GM18858 (cell line): Measurements from ENCODE around the gene NHERF2.

Experiments used
- ATAC-seq: cut with Tn5 transposase; IDR thresholded peaks from one replicate; pipeline ENCODE4 v1.9.1; 2021; ENCODE audit not compliant: unreplicated experiment

The NHERF2 gene

DNA sequence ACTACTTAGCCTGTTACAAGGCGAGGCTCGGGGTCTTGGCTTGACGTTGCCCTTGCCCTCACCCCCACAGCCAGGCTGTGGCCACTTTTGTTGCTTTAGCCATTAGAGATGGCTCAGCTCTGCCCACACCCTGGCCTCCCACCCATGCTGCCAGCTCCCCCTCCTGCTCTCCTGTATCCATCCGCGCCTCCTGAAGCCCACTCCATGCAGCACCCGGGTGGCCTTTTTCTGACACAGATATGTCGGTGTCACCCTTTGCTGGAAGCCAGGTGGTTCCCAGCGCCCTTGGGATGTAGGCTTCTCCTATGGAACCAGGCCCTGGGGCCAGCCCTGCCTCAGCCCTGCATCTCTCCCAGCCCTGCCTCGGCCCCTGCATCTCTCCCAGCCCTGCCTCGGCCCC, 30.7 kb downstream of the NHERF2 start:
- ATAC-seq = no peak

- ATAC-seq = no peak
Measured at GRCh38 chr16:2058420-2058819, 31.7 kb downstream of the NHERF2 start.

- ATAC-seq = no peak
Measured at GRCh38 chr16:2058872-2059271, 32.2 kb downstream of the NHERF2 start.

GRCh38 chr16:2060346-2060745, 33.6 kb downstream of the NHERF2 start:
- no peak for ATAC-seq

DNA sequence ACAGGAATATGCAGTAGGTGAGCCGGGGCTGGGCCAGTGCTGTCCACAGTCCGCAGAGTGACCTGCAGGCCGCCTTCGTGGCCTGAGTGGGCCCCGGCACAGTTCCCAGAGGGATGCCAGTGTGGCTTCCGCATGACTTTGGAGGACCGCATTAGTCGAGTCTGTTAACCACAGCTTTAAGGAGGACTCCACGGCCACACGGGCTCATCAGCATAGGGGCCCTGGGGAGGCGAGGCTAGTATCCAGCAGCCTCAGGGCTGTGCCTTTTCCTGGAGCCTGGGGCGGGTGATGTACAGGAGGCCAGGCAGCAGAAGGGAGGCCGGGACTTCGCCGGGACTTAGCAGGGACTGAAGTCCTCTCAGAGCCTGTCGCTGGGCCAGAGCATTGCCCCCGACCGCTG, 34.3 kb downstream of the NHERF2 start:
- no peak for ATAC-seq

DNA sequence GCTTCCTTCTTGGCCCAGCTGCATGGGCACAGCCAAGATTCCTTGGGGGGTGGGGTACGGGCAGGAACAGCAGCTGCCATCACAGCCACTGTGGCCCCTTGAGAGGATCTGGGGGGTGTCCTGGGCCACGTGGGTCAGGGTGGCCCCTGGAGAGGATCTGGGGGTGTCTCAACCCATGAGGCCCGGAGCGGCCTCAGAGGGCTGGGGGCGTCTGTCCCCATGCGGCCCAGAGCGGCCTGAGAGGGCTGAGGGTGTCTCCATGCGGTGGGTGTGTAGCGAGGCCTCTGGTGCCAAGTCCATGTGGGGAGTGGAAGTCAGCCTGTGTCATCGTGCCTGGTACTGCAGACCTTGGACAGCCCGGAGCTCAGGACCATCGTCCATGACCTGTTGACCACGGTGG, 34.8 kb downstream of the NHERF2 start:
- ATAC-seq = no peak

DNA sequence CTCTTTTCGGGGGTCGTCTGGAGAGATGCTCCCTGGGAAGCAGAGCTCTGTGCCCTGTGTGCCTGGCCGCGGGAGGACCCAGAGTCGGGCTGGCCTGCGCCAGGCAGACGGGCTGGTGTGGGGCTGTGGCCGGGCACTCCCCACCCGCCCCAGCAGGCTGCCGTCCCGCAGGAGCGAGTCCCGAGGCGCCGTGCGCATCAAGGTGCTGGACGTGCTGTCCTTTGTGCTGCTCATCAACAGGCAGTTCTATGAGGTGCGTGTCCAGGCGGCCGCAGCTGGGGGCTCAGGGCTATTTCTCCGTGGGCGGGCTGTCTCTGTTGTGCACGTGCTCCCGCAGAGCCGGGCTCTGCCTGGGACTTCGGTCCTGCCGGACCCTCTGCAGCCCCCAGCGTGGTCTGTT, 36.1 kb downstream of the NHERF2 start:
- no peak for ATAC-seq

DNA sequence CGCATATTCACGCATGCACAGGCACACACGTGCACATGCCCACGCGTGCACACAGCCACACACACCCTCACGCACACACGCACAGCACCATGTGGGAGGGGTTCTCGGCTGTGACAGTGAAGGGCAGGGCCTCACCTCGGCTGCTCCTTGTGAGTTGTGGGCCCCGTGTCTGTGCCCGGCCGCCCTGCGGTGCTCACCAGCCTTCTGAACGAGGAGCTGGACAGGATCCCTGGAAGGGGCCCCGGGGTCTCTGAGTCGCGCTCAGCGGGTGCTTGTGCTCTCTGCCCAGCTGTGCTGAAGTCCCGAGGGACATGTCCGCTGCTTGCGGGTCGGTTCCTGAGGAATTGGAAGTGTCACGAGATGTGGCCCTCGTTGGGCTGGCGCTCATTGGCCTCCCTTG, 37.2 kb downstream of the NHERF2 start:
- ATAC-seq = no peak

- ATAC-seq = no peak
Measured at GRCh38 chr16:2064368-2064945, 37.8 kb downstream of the NHERF2 start.

GRCh38 chr16:2066139-2066538, 39.4 kb downstream of the NHERF2 start:
- no peak for ATAC-seq

- no peak for ATAC-seq
Measured at GRCh38 chr16:2070576-2071453, 44.1 kb downstream of the NHERF2 start.

- ATAC-seq = no peak
Measured at GRCh38 chr16:2071454-2072202, 44.9 kb downstream of the NHERF2 start.

- ATAC-seq = no peak
Measured at GRCh38 chr16:2072926-2073325, 46.2 kb downstream of the NHERF2 start.

GRCh38 chr16:2074071-2074470, 47.4 kb downstream of the NHERF2 start:
- no peak for ATAC-seq

- ATAC-seq = no peak
Measured at GRCh38 chr16:2075631-2076030, 48.9 kb downstream of the NHERF2 start.

- no peak for ATAC-seq
Measured at GRCh38 chr16:2076072-2076865, 49.6 kb downstream of the NHERF2 start.

- ATAC-seq = no peak
Measured at GRCh38 chr16:2077016-2077415, 50.3 kb downstream of the NHERF2 start.

GRCh38 chr16:2077696-2078095, 51.0 kb downstream of the NHERF2 start:
- no peak for ATAC-seq

DNA sequence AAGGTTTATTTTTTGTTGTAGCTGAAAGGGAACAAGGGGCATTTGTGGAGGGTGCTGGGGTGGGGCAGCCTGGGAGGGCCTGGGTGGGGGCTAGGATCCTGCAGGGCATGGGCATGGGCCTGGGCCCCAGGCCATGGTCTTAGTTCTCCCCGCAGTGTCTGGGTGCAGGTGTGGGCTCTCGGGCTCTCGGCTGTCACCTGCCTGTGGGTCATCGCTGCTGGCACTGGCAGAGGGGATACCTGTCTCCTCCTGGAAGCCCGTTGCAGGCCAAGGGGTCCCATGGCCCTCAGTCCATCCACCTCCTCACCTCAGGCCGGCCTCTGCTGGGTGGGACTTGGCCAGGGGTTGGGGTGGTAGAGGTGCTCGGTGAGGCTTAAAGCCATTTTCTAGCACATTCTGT, 51.4 kb downstream of the NHERF2 start:
- ATAC-seq = no peak

GRCh38 chr16:2078691-2079090, 52.0 kb downstream of the NHERF2 start:
- no peak for ATAC-seq

GRCh38 chr16:2079311-2079800, 52.7 kb downstream of the NHERF2 start:
- no peak for ATAC-seq
